HEK293T (cell line): ENCODE measurements around the gene MVB12B.

Experiments
- CTCF ChIA-PET: fragments of 350-600 bp; formaldehyde crosslinking; extraction: SDS; loops from one replicate; lab custom pipeline; 2021; ENCODE audit warnings: antibody characterized with exemption, inconsistent platforms; lab: Yijun Ruan, JAX
- POLR2A ChIA-PET: fragments of 350-600 bp; formaldehyde crosslinking; extraction: SDS; loops from one replicate; lab custom pipeline; 2020; ENCODE audit warnings: antibody characterized with exemption, inconsistent platforms; lab: Yijun Ruan, JAX
- DNase-seq: peaks from one replicate; pipeline ENCODE4 v3.0.0; 2012; ENCODE audit warnings: mixed read lengths; ENCODE audit errors: extremely low spot score
- ARNT ChIP-seq: fragments of 450-650 bp; IDR thresholded peaks from 2 replicates; pipeline ENCODE4 v1.6.1; 2017; ENCODE audit warnings: mild to moderate bottlenecking
- BHLHE40 ChIP-seq: fragments of 450-650 bp; IDR thresholded peaks from 2 replicates; pipeline ENCODE4 v1.6.1; 2016; ENCODE audit warnings: mild to moderate bottlenecking, moderate library complexity, borderline replicate concordance
- CTBP1 ChIP-seq: fragments of 450-650 bp; IDR thresholded peaks from 2 replicates; pipeline ENCODE4 v1.6.1; 2016; ENCODE audit warnings: borderline replicate concordance
- ELF4 ChIP-seq: fragments of 450-650 bp; IDR thresholded peaks from 2 replicates; pipeline ENCODE4 v1.6.1; 2017; ENCODE audit warnings: antibody characterized with exemption
- FOXA1 ChIP-seq: fragments of 450-650 bp; IDR thresholded peaks from 2 replicates; pipeline ENCODE4 v1.6.1; 2016; ENCODE audit warnings: mild to moderate bottlenecking
- FOXK2 ChIP-seq: fragments of 450-650 bp; IDR thresholded peaks from 2 replicates; pipeline ENCODE4 v1.6.1; 2016; ENCODE audit warnings: mild to moderate bottlenecking
- FOXM1 ChIP-seq: fragments of 450-650 bp; IDR thresholded peaks from 2 replicates; pipeline ENCODE4 v1.6.1; 2017; ENCODE audit warnings: mild to moderate bottlenecking, borderline replicate concordance
- HDGF ChIP-seq: fragments of 450-650 bp; IDR thresholded peaks from 2 replicates; pipeline ENCODE4 v1.6.1; 2017; ENCODE audit warnings: antibody characterized with exemption, borderline replicate concordance
- L3MBTL2 ChIP-seq: fragments of 450-650 bp; conservative IDR thresholded peaks from 2 replicates; pipeline ENCODE4 v1.6.1; 2016; ENCODE audit warnings: mild to moderate bottlenecking
- LEF1 ChIP-seq: fragments of 450-650 bp; IDR thresholded peaks from 2 replicates; pipeline ENCODE4 v1.6.1; 2017; ENCODE audit warnings: mild to moderate bottlenecking, borderline replicate concordance
- NFRKB ChIP-seq: fragments of 450-650 bp; IDR thresholded peaks from 2 replicates; pipeline ENCODE4 v1.6.1; 2016; ENCODE audit warnings: mild to moderate bottlenecking, moderate library complexity
- PKNOX1 ChIP-seq: fragments of 450-650 bp; IDR thresholded peaks from 2 replicates; pipeline ENCODE4 v1.6.1; 2016
- SP1 ChIP-seq: fragments of 450-650 bp; IDR thresholded peaks from 2 replicates; pipeline ENCODE4 v1.6.1; 2017
- SUZ12 ChIP-seq: fragments of 450-650 bp; IDR thresholded peaks from 2 replicates; pipeline ENCODE4 v1.6.1; 2016; ENCODE audit warnings: mild to moderate bottlenecking
- TARDBP ChIP-seq: fragments of 450-650 bp; IDR thresholded peaks from 2 replicates; pipeline ENCODE4 v1.6.1; 2016
- ZNF384 ChIP-seq: fragments of 450-650 bp; IDR thresholded peaks from 2 replicates; pipeline ENCODE4 v1.6.1; 2016

MVB12B gene

GRCh38 chr9:126548312-126548711, 221.7 kb downstream of the MVB12B start:
- CTCF ChIA-PET: interaction anchor here (1.0 kb wide), 1 partner anchor 10 kb away, joined by 4 read pairs; no protein-coding TSS in a partner anchor
- no peak for DNase-seq
- TF ChIP-seq L3MBTL2 (no peak), LEF1 (no peak), FOXK2 (no peak), SUZ12 (no peak), ZNF384 (no peak), PKNOX1 (no peak), ARNT (no peak), ELF4 (no peak), FOXA1 (no peak), HDGF (no peak), FOXM1 (no peak), TARDBP (no peak), CTBP1 (no peak), NFRKB (no peak), SP1 (no peak), BHLHE40 (no peak)
- POLR2A ChIA-PET: no interaction called here

DNA sequence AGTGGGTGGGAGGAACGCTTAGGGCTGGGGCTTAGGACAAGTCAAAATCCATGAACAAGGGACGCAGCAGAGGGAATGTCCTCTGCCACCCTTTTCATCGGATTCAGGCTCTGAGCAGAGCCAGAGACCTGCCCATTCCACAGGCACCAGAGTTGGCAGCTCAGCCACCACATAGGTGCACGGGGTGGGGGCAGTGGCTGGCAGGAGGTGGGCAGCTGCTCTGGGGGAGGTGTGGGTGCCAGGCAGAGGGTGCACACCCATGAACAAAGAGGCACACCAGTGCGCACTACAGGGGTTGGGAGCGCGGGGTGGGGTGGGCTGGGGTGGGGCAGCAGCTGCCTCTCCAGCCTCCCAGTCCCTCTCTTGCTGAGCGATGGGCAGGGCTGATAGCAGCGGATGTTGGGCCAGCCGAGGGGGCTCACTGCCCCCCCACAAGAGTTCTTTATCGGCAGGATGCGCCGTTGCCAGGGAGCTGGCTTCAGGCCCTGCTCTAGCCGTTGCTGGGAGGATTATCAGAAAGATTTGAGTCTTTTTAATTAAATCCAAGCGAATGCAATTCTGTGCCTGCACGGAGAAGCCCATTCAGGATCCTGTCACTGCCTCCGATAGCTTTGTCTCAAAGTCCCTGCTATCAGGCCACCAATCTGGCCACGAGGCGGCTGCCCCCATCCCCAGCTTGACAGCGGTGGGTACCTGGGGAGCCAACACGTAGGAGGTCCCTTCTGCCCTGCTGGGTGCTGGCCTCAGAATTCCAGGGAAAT, 222.8 kb downstream of the MVB12B start:
- TF ChIP-seq SUZ12: no peak
- no peak for TF ChIP-seq BHLHE40
- no peak for TF ChIP-seq CTBP1
- no peak for TF ChIP-seq L3MBTL2
- no peak for TF ChIP-seq HDGF
- no peak for TF ChIP-seq FOXK2
- TF ChIP-seq ZNF384: no peak
- no peak for TF ChIP-seq FOXM1
- TF ChIP-seq LEF1: no peak
- no peak for TF ChIP-seq NFRKB
- no peak for TF ChIP-seq PKNOX1
- TF ChIP-seq ELF4: no peak
- no peak for TF ChIP-seq TARDBP
- TF ChIP-seq ARNT: no peak
- no peak for TF ChIP-seq SP1
- TF ChIP-seq FOXA1: no peak
- POLR2A ChIA-PET: no interaction called here
- no peak for DNase-seq
- CTCF ChIA-PET: interaction anchor here (1.3 kb wide), 1 partner anchor 9 kb away, joined by 5 read pairs; no protein-coding TSS in a partner anchor

DNA sequence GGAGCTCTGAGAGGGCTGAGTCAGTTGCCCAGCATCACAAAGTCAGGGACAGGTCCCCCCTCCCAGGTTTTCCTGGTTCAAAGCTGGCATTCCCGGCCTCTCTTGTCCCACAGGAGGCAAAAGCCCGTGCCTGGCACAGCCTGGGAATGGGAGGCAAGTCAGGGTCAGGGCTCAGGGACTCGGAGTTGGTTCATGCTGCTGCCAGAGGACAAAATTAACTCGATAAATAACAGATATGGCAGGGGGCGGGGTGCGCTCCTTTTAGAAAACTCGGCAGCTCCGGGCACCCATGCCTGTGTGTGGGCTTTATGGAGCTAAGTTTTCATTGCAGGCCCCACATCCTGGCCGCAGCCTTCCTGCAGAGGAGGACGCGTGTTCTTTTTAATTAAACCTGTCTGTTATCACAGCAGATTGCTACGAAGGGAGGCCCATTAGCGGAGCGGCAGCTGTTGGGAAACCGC, 224.3 kb downstream of the MVB12B start:
- POLR2A ChIA-PET: interaction anchor here (1.0 to 1.4 kb wide), 2 partner anchors 37 to 255 kb away, joined by 3 read pairs; no protein-coding TSS in a partner anchor
- CTCF ChIA-PET: interaction anchor here (0.6 to 1.4 kb wide), 2 partner anchors 32 to 50 kb away, joined by 3 to 5 read pairs; no protein-coding TSS in a partner anchor
- TF ChIP-seq PKNOX1 (no peak), BHLHE40 (no peak), TARDBP (no peak), L3MBTL2 (no peak), ZNF384 (no peak), ARNT (no peak), FOXM1 (no peak), FOXK2 (no peak), NFRKB (no peak), SP1 (no peak), ELF4 (no peak), FOXA1 (no peak), CTBP1 (no peak), SUZ12 (no peak), HDGF (no peak), LEF1 (no peak)
- no peak for DNase-seq

DNA sequence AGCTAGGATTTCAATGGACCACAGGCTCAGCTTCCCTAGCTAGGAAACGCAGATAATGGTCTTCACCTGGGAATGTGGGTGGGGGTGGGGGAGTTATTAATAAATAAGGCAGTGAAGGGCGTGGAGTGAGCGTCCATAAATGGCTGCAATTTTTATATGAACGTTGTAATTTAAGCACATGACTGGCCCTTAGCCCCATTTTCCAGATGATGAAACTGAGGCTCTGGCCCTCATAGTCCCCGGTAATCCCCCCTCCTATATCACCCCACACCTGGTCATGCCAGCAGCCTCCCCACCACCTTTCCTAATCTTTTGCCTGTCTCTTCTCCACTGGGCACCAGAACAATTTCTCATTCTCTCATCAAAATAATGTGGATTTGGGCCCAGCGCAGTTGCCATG, 225.2 kb downstream of the MVB12B start:
- CTCF ChIA-PET: interaction anchor here (1.4 kb wide), 1 partner anchor 51 kb away, joined by 5 read pairs; no protein-coding TSS in a partner anchor
- no peak for DNase-seq
- no peak for TF ChIP-seq FOXA1
- no peak for TF ChIP-seq CTBP1
- TF ChIP-seq PKNOX1: no peak
- TF ChIP-seq ELF4: no peak
- TF ChIP-seq ARNT: no peak
- TF ChIP-seq SP1: no peak
- TF ChIP-seq LEF1: no peak
- no peak for TF ChIP-seq NFRKB
- TF ChIP-seq BHLHE40: no peak
- TF ChIP-seq ZNF384: no peak
- no peak for TF ChIP-seq HDGF
- TF ChIP-seq SUZ12: no peak
- no peak for TF ChIP-seq TARDBP
- no peak for TF ChIP-seq L3MBTL2
- no peak for TF ChIP-seq FOXM1
- no peak for TF ChIP-seq FOXK2
- POLR2A ChIA-PET: interaction anchor here (1.0 to 1.4 kb wide), 2 partner anchors 38 to 254 kb away, joined by 3 read pairs; no protein-coding TSS in a partner anchor
